Fibroblast of peridontal ligament (primary cell): ENCODE results near the gene SLC10A6.
A peak's percentile ranks its signal among the peaks of the same experiment; 100 is the strongest.

Experiments used
- DNase-seq: peaks from one replicate; pipeline ENCODE4 v3.0.0-alpha.2; 2010; ENCODE audit errors: extremely low read depth

The SLC10A6 gene

DNA sequence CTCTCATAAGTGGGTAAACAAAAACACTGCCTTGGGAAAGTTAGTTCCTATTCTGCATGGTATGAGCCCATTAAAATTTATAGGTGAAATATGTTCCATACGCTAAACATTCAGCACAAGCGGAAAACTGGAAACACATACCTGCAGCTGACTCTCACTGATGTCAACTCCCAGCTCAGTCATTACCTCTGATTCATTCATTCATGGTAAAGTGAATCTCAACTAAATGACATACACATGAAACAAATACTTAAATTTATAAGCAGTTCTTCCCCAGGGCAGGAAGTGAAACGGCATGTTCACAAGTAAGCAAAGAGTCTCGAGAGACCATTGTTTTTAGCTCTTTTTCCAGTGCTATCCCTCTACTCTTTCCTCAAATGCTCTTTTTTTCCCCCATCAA lies 1.6 kb downstream of the SLC10A6 start:
- DNase-seq, result no peak

DNA sequence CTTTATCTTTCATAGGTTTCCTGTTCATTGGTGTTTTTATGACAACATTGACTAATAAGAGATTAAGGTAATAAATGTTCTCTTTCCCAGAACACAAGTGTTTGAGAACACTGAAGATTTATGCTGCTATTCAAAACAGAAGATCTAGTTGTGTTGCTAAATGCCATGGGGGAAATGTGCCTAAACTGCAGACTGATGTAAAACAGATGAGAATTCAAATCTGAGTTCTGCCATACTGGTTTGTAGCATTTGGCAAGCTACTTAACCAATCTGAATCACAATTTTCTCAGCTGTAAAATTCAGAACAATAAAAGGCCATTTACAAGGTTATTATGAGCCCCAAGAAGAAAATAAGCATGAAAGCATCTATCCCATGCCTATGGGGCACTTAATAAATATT lies 2.3 kb downstream of the SLC10A6 start:
- peak; percentile 73 for DNase-seq

DNA sequence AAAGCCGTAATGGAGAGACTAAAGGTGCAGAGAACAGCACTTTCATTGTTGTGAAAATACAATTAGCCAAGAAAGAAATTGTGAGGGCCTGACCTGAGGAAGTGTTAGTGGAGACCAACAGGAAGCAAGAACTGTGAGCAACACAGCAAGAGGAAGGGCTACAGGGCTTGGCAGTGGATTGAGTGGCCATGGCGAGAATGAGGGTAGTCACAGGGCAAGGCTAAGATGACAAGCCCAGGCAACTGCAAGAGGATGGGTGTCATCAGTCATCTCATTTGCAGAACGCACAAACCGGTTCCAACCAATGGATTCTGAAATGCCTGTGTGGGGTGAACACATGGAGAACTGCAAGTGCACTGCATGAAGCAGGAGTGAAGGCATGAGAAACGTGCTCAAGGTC lies 3.6 kb downstream of the SLC10A6 start:
- DNase-seq, result no peak

DNA sequence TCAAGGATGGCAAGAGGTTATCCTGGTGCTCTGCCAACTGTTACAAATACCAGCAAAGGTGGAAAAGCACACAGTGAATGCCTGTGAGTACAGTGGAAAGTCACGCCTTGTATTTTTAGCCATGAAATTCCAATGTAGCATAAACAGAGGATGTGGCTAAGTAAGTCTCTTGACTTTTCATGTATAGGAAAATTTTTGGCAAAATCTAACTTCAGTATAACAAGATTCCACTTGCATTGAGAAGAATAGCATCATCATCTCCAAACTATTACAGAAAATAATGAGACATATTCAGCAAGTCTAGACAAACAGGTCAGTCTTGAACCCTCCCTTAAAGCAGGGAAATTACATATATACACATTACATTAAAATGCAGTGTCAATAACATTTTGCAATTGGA lies 7.9 kb downstream of the SLC10A6 start:
- no peak for DNase-seq

DNA sequence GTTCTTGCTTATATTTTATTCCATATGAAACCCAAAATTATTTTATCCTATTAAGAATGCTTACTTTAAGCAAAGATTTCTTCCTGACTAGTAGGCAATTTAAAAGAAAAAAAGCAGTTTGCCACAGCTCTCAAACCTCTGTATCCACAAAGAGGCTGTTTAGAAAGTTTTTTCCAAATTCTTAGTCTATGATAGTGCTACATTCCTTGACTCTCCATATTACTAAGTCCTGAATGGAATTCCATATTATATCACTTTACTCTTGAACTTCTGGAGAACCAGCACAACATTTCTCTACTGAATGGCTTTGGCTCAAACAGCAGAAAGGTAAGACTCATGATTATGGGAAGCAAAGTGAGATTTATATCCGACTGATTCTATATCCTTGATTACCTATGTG lies 8.3 kb downstream of the SLC10A6 start:
- no peak for DNase-seq

DNA sequence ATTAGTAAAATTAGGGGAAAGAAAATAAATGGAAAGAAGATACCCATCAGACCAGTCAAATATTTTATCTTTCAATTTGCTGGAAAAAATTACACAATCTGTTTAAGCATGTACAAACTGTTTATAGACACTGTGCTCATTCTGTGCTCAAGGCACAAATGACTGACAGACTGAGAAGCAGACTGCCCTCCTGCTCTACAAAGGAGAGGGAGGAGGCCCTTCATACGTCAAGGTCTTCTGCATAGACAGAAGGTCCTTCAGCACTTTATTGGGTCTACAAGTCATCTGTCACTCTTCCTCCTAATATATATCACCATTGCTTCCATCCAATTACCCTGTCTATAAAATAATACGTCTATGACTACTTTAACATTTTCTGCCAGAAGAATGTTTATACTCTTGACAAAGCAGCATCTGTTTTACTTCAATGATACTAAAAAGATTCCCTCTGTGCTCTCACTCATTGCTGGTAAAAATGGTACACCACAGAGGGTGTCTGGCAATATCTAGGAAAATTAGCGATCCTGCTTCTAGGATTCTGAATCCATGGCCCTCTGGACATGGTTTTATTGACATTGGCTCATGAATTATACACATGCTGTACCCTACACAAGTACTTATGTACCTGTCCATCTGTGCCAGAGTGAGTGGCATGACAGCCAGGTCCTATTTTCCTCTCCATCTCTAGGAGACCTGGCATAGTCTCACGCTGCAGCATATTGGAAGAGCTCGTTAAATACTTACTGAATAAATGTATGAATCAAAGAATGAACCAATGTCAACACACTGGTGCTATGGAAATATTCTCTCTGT lies 11.3 kb downstream of the SLC10A6 start:
- DNase-seq, result no peak

DNA sequence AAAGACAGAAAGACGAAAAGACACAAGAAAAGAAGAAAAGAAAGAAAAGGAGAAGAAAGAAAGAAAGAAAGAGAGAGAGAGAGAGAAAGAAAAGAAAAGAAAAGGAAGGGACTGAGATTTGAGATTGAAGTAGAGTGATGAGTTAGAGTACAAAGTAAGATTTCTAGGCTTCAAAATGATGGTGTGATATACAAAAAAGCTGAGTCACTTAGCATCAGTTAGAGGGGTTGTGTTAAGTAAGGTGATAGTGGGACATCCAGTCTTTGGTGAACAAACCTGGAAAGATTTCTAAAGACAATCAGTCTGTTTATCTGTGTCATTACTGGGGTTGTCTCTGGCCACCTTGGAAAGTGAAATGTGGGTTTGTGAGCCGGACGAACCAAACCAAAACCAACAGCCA lies 13.5 kb downstream of the SLC10A6 start:
- no peak for DNase-seq

DNA sequence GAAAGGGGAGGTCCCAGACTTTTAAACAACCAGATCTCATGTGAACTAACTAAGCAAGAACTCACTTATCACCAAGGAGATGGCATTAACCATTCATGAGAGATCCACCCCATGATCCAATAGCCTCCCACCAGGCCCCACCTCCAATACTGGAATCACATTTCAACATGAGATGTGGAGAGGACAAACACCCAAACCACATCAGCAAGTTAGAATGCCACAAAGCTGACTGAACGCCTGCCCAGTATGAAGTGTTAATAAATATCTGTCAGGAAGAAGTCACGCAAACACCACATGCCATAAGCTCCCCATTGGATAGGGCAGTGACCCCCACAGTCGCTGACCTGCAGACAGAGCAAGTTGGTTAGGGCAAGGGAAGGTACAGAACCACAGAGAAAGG lies 14.3 kb downstream of the SLC10A6 start:
- DNase-seq, result peak; percentile 29

DNA sequence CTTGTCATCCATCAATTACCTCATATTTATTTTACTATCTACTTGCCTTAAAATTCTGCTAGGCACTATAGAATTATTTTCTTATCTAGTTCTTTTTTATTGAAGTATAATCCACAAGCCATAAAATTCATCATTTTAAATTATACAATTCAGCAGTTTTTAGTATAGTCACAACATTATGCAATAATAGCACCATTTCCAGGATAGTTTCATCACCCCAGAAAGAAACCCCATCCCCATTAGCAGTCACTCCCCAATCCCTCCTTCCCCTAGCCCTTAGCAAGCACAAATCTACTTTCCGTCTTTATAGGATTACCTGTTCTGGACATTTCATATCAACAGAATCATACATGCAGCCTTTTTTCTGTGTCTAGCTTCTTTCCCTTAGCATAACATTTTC lies 15.6 kb downstream of the SLC10A6 start:
- DNase-seq, result no peak

DNA sequence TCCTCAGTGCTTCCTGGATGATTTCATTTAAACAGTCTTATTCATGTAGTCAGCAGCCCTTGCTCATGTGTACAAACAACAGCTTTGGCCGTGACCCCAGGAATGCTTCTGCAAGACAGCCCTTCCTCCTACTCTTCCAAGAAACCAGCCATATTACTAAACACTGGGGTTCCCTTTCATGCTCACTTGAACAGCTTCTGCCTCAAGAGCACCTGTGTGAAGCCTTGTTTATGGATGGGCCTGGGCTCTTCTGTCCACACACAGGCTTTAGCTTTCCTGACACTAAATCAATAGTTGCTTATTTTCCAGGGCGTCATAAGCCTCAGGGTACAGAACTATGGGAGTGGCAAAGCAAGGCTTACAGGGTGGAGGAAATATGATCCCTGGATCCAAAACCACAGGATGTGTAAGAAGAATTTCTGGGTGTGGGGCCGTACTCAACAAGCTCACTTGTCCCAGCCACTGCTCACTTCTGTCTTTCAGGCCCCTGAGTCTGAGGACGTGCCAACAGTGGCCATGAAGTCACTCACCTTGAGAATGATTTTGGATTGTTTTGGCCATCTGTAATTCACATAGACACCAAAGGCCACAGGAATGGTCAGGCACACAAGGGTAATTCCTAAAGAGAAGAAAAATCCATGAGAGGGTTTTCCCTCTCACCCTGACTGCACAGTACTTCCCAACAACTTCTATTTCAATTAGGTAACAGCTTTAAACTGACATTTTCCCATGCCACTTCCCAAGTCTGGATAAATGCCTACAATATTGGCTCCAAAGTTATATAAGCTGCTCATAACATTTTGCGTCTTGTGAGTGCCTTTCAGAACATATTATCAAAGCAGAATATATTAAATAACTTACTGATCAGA lies 17.7 kb downstream of the SLC10A6 start:
- DNase-seq, result peak; percentile 89

DNA sequence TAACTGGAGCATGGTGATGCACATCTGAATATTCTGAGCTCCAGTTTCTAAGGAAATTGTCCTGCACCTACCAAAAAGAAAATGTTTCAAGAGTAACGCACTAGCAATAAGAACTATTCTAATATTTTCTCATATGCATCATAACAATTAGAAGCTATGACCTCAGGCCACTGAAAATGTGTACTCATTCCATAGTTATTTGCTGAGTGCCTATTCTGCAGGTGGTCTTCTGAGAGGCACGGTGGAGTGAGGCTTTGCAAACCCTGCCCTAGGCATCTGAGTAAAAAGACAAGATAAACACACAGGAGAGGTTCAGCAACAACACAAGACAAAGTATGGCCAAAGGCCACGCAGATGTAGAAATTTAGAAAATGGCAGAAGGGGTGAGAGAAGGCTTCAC lies 23.7 kb downstream of the SLC10A6 start:
- DNase-seq, result no peak

DNA sequence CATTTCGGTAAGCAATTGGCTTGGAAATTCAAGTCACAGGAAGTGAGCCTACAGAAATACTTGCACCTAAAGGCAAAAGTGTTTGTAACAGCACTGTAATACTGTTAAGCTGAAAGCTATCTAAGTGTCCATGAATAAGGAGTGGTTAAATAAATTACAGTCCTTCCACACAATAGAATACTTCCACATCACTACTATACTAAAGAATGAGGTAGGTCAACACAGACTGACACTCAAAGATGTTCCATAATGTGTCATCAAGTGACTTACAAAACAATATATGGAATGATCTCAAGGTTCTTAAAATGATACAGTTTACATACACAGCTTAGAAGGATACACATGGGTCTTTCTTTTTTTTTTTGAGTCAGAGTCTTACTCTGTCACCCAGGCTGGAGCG lies 27.0 kb downstream of the SLC10A6 start:
- no peak for DNase-seq

DNA sequence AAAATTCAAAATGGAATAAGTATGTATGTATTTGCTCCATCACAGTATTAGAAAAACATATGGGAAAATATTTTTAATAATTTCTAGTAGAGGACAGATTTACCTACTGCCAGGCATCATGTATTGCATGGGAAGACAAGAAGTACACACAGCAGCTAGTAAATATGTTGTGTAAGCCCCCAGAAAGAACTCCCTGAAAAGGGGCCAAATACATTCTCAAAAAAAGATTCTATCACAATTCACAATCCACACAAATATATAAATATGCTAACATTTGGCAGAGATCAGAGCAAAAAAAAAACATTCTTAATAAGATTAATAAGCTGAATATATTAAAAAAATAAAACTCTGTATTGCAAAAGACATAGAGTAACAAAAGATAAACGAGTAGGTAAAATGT lies 28.0 kb downstream of the SLC10A6 start:
- no peak for DNase-seq

DNA sequence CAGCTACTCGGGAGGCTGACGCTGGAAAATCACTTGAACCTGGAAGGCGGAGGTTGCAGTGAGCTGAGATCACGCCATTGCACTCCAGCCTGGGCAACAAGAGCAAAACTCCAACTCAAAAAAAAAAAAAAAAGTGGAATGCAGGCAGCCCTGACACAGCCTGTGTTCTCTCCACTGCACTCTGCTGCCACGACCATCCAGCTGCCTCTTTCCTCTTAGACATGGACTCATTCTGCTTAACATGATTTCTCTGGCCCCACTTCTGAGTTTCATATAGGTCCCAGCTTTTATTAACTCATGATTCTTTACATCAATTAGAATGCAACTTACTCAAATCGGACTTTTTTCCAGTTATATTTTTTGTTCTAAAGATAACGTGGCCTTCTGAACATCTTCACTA lies 29.6 kb downstream of the SLC10A6 start:
- DNase-seq, result no peak

DNA sequence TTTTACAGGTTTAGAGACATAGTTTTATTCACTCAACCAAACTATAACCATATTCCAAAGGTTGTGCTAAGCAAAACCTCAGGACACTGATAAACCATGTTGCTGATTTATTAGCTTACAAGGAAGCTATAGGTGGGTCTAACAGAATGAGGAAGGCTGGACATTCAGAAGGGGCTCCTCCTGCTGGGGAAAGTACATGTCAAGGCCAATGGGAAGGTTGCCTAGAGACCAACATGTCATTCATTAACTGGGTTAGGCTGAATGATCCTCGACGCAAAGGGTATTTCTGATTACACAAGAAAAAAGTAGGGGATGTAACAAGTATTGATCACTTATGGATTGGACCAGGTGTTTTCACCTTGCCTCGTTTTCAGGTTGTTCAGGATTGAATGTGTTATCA lies 30.3 kb downstream of the SLC10A6 start:
- no peak for DNase-seq

DNA sequence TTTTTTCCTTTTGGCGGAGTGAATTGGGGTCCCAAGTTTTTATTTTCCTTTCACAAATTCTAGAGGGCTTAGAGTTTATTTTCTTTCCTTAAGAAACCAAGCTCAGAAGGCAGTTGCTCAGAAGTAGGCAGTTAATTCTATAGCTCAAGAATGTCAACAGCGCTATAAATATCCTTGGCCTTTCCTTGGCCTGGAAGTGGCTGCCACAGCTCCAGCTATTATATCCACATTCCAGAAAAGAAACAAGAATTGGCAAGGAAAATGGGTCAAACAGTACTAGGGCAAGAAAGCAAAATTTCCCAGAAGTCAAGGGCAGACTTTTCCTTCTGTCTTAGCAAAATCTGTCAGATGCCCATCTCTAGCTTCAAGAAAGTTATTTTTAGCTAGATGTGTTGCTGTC lies 31.0 kb downstream of the SLC10A6 start:
- peak; percentile 58 for DNase-seq

DNA sequence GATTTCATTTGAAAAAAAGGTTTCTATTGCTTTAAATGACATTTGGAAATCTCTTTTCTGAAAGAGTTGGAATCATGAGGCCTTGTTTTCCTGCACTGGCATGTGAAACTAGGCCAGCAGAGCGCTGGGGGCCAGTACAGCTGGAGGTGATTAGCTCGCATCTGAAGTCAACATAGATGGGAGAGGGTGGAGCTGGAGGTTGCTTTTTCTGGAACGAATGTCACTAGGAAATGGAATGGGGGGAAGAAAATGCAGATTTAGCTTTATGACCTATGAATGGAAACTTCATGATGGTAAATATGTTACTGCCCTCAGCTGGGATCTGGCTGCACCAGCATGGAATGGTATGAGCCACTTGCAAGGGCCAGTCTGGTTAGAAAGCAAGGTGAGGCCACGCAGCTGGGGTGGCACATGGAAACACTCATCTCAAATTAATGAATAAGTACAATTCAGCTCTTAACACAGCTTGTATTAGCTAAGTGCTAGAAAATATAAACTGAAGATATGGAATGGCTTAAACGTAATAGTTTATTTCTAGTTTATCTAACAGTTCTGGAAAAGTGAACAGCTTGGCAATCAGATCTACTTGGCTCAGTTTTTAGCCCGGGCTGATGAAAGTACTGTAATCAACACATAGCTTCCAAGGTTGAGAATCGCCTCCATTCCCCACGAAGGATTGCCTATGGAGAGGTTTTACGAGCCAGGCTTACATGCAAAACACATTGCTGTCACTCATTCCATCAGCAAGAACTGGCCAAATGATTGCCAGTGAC lies 32.5 kb downstream of the SLC10A6 start:
- DNase-seq, result peak; percentile 93

DNA sequence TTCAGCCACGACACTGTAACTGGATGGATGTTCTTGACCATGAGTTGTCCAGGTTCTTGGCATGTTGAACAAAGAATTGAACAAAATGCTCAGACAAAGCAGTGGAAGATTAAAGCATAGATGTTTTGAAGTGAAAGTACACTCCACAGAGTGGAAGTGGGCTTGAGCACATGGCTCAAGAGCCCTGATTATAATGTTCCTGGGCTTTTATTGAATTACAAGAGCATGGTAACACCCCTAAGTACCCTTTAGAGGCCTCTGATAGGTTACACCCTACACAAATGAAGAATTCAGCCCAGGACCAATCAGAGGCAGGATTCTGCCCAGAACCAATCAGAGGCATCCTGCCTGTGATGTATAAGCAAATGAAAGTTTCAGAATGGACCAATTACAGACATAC lies 33.5 kb downstream of the SLC10A6 start:
- DNase-seq, result no peak

DNA sequence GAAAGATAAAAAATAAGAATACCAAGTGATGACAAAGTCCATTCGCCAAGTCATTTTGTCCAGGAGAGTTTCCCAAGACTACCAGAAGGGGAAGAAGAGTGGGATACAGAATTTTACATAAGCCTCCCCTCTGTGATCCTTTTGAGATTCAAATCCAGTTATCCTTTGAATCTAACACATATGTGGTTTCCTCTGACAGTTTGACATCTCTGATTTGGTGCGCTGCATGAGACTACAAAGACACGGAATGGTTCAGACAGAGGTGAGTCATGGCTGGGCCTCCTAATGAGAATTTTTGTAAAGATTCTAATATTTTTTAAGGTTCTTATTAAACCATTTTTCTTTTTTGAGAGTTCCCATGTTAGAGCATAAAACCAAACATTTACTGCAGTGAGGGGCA lies 38.3 kb downstream of the SLC10A6 start:
- no peak for DNase-seq

DNA sequence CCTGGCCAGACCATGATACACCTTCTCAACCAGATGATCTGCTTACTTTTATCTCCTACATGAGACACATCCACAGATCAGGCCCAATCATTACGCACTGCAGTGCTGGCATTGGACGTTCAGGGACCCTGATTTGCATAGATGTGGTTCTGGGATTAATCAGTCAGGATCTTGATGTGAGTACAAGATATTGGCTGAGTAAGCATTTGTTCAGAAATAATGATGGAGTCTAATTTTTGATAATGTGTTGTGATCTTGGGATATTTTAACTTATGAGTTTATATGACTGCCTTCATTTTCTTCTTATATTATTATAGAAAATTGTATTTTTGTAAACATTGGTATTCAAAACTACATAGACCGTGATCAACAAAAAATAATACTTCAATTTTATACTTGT lies 39.4 kb downstream of the SLC10A6 start:
- DNase-seq, result no peak

DNA sequence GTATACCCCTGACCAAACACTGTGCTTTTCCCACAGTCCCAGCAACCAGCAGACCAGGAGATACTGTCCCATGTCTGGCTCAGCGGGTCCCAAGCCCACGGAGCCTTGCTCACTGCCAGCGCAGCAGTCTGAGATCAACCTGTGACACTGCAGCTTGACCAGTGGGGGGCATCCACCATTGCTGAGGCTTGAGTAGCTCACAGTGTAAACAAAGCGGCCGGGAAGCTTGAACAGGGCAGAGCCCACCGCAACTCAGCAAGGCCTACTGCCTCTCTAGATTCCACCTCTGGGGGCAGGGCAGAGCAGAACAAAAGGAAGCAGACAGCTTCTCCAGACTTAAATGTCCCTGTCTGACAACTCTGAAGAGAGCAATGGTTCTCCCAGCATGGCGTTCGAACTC lies 58.1 kb downstream of the SLC10A6 start:
- no peak for DNase-seq

DNA sequence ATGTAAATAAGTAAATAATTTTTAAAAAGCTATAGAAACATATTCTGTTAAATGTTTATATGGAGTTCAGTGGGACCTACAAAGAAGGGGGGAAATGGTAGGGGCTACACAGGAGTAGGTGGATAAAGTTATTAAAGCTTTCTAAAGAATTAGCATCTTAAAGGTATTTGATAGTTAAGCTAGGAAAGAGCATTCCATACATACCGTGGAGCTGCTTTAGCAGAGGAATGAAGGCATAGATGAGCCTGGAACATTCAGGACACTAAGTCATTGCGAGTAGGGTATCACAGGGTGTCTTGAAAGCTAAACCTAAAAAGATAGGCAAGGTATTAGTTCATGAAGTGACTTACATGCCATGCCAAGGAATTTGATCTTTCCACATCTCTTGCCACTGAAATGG lies 60.4 kb downstream of the SLC10A6 start:
- DNase-seq, result no peak
